Measurements from ENCODE around the gene NR4A1.
A peak's percentile ranks its signal among the peaks of the same experiment; 100 is the strongest.

The NR4A1 gene

DNA sequence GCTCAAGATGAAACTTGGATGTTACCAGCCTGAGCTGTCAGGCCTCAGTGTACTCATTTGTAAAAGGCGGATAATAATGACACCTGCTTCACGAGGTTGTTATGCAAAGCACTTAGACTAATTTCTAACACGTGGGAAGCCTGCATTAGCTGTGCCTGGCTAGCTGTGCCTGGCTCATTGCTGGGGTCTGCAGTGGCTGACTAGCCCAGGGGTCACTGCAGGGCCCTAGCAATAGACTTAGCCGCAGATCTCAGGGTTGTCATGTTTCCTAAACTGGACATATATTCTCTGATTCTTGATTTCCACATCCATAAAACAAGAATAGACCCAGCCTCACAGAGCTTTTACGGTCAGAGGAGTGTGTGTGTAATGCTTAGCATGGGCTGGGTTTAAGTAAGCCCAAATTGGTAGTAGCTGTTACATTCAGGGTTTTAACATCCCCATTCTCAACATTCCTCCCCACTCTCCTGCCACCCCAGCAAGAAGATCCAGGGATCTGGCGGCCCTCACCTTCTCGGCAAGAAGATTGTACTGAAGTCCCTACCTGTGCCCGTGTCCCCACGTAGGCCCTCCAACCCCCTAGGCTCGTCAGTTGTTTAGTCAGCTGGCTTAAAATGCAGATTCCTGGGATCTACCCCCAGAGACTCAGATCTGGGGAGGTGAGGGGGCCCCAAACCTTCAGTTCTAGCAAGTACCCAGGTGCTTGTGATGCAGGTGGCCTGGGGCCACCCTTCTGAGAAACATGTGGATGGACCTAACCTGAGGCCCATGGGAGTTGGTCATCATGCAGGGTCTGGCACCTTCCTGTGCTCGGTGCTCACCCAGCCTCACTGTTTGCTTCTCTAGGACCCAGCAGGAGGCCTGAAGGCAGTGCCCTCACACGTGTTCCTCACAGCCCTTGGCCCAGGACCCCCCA, 8.6 kb downstream of the NR4A1 start:
- no peak for DNase-seq

DNA sequence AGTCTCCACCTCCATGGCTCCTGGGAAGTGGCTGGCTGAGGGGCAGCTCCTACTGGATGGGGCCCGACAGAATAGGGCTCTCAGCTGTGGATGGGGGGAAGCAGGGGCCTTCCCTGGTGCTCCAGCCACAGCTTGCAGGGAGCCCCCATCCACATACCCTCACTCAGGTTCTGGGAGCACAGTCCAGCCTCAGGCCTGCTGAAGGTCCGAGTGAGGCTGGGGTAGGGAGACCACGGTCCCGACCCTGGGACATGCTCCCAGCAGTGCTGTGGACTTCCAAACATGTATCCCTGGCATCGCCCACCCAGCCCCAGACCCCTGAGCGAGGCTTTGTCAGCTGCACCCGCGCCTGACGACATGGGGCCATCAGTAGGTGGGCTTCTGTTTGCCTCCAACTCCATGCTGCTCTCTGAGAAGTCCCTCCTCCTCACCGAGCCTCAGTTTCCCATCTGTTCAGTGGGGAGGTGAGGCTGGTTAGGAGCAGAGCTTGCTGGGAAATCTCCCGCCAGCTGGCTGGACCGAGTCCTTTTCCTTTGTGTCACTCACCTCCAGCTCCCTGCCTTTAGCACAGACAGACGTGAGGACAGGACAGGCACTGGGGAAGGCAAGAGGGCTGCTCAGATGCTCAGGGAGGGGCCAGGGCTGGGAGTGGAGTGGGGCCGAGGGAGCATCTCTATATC, 9.4 kb downstream of the NR4A1 start:
- no peak for DNase-seq

DNA sequence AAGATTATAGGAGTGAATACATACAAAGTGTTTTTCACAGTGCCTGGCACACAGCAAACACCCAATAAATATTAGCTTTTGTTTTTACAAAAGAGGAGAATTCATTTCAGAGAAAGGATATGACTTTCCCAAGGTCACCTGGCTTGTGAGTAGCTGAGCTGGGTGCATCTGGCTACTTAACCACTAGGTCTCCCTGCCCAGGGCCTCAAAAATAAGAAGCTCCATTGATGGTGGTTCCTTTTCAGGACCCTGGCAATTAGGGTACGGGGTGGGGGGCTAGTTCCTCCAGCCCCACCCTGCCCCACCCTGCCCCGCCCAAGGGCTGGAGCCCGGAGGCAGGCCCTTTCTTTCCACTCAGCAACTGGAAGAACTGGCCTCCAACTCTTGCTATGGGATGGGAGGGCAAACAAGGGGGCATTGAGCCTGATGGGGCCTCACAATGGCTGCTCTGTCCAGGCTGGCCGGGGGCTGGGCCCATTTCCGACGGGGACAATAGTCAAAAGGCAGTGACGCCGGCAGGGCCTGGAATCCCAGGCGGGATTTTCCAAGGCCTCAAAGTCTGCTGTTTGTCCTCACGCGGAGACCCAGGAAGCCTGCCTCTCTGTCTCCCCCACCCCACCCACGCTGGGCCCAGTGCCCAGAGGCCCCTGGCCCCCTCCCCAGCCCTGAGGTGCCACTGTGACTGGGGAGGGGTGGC, 10.4 kb downstream of the NR4A1 start:
- DNase-seq: no peak

DNA sequence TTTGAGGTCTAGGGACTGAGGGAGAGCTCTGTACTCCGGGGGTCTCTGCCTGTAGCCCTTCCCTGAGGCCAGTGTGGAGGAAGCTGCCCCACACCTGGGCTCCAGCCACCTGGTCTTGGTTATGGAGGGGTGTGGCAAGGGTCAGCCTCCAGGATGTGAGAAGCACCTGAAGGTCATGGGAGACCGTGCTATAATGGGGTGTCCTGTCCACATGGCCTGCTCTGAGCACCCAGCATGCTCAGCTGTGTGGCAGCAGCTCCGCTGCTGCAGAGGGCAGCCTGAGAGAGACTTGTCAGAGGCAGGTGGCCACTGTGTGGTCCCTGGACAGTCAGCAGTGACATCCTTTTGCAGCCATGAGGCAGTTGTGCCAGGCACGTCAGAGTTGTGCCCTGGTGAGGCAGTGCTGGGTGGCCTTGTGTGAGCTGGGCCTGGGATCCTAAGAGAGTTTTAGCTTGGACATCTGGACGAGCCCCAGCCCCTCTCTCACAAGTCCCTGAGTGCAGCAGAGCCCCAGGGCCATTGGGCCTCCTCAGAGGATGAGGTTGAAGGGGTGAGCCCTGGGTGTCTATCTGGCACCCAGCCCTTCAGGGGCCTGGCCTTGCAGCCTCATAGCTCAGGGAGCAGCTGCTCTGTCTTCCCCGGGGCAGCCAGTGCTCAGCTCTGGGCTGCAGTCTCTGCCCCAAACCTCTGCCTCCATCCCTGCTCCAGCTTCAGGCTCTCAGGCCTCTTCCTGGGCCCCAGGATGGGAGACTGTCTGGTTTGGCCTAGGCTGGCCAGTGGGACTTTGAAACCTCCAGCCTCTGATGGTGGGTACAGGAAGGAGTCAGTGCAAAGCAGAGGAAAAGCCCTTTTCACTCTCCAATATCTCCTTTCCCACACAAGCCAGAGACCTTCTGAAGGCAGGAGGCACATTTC, 11.2 kb downstream of the NR4A1 start:
- DNase-seq: no peak

DNA sequence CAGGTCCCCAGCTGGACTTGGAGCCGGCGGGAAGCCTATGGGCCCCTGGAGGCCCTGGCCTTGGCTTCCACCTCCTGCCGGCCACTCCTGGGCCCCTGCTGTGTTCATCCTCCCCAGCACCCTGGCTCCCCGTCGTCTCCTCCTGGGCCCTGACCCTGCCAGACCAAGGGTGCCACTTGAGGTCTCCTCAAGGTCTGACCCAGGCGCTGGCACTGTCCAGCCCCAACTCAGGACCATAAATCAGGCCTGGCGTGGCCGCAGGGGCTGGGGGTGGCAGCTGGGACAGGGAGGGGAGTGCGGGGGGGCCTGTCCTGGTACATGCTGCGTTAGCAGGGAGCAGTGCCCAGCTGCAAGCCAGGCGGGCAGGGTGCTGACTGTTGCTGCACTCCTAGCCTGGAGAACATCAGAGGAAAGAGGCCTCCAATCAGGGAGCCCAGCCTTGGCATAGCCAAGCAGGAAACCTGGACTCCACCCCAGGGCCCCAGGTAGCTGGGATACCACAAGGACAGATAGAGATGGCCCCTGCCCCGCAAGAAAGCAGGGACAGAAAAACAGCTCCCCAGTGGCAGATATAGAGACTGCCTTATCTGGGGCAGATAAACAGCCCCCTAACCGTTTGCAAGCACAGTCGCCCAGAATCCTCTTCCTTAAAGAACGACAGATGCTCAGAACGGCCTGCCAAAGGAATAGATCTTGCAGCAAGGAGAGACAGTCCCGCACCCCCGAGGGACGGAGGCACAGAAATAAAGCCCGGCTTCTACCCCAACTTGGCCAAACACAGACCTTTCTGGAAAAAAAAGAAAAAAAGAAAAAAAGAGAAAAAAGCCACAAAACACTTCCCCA, 12.1 kb downstream of the NR4A1 start:
- DNase-seq: no peak

DNA sequence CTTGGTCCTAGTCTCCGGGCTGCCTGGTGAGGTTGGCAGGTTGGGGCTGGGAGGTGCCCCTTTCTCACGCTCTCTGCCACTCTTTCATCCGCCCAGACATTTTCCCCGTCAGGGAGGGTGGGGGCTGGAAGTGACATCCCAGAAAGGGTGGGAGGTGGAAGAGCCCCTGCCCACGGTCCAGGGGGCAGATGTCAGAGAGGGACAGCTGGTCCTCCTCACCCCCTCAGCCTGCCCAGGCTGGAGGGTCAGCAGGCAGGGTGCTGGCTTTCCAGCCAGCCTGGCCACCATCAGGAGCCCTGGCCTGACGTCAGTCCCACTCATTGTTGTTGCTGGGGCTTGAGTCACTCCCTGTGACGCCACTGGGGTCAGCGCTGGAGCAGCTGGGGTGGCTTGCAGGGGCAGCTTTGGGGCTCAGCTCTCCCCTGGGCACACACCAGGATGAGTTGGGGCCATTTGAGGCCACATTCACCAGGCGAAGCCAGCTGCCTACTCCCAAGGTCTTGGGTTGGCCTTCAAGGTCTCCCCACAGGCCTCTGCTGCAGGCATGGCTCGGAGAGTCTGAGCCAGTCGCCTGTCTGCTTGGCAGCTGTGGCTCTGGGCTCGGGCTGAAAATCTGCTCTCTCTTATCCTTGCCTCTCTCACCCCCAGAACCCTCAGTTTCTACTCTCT, 12.9 kb downstream of the NR4A1 start:
- DNase-seq: no peak

DNA sequence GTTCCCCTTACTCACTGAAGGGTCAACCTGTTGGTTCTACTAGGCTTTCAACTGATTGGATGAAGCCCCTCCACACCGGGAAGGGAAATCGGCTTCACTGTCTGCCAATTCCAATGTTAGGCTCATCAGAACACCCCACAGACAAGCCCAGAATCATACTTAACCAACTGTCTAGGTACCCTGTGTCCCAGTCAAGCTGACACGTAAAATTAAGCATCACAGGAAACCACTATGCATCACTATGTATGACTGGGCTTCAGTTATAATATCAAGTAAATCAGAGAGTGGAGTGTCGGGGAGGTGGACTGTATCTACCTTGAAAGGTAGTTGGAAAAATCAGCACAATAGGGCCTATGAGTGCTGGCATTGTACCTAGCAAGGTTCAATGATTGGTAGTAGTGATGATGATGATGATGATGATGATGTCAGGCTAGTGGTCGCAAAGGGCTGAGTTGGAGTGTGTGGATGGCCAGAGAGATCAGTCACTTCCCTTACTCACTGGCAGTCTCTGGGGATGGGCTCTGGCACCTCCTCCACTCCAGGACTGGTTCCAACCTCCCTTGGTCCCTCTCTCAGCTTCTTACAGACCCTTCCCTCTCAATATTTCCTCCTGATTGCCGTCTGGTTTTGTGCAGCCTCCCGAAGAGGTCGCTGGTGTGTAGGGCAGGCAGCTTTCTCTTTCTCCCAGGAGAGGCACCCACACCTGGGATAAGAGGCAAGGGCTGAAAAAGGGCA, 15.3 kb downstream of the NR4A1 start:
- DNase-seq: no peak

DNA sequence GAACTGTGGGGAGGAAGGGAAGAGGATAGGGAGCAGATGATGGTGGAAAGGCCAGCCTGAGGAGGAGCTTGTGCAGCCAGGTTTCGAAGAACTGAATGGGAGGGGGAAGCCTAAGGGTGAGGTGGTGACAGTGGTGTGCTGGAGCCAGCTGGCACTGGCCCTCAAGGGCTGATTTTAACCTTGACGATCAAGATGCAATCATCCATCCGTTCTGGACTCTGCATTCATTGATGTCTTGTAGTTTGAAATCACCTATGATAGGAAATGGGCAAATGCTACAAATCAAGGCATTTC, 15.8 kb downstream of the NR4A1 start:
- no peak for DNase-seq

DNA sequence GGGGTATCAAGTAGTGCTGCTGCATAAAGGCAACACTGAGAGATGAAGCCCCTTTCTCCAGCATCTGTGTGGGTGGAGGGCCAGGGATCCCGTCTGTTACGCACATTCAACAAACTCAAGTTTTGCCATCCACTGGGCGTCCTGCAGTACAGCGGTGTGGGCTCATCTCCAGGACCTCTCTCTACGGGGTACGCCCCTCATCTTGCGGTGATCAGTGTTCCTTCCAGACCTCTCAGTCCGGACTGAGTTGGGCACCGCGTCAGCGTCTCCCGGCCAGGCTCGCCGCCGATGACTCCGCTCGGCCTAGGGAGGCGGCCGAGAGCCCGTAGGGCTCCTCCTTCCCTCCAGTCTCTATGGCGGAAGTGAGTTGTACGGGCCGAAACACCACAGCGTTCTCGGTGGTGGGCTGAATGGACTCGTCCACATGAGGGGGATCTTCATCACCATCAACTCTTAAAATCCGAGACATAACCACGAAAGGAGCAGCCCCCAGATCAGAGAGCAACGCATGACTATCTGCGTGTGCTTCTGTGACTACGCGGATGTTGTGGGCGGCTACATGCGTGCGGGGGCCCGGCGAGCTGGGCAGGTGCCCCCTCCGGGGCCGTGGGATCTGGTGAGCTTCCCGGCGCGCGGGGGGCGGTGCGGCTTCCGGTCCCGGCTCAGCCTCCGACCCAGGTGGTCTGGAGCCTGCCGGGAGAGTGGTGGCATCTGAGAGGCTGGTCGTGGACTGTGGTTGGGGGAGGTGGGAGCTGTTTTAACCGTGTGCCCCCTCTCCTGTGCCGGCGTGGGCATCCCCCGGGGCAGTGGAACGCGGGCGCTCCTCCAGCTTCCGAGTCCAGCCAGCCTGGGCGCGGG, 18.3 kb downstream of the NR4A1 start, which contains the start of gene ATG101:
ATG101 (plus strand) TSS at position 652 of the 858 bp plus-strand sequence. CDS start 3,673 bp downstream, outside the sequence.
- peak; percentile 89 for DNase-seq

DNA sequence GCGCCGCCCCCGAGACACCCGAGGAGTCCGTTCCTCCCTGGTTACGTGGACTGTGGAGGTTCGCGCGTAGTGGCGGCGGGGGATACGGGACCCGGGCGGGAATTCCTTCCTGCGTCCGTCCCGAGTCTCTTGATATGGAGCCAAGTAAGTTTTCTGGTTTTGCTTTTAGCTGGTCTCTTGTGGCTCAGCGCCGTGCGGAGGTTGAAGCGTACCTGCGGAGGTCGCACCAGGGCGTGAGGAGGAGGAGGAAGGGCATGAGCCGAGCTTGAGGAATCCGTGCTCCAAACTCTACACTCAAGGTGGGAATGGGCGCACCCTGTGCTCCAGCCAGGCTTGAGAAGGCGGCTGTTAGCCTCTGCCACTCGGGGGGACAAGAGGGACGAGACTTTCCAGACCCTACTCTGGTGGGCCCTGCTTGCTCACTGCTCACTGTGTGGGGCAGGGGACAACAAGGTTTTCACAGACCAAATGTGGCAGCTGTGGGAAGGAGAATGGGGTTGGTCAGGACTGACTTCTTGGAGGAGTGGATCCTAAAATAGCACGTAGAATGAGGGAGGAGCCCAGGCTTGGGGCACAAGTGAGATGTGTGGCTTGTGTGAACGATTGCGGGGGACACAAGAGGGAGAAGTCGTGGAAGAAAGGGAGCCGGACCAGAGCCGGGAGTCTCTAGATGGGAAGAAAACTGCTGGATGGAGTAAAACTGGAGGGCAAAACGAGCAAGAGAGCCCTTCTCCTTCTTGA, 19.1 kb downstream of the NR4A1 start:
- DNase-seq: no peak

DNA sequence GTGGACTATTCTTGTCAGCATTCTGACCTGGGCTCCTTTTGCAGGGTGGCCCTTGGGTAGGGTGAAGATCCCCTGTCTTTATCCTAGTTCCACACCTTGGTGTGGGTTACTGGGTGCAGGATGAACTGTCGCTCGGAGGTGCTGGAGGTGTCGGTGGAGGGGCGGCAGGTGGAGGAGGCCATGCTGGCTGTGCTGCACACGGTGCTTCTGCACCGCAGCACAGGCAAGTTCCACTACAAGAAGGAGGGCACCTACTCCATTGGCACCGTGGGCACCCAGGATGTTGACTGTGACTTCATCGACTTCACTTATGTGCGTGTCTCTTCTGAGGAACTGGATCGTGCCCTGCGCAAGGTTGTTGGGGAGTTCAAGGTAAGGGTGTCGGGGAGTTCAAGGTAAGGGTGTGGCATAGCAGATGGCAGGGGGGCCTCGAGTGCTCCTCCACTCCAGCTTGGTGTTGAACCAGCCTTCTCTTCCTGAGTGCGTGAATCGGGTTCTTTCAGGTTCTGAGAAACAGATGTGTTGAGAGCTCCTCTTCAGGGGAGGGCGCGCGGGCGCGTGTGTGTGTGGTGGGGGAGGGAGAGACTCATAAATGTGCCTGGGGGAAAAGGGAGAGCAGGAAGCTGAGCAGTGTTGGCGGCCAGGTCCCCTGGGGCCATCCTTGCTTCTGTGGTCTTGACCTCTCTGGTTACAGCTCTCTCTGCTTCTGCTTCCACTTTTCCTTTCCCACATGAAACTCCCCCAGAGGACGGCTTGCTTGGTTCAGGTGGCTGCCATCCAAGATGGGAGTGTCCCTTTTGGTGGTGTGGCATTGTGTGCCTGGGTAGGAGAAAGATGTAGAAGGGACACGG, 22.5 kb downstream of the NR4A1 start:
- DNase-seq: peak; percentile 83

DNA sequence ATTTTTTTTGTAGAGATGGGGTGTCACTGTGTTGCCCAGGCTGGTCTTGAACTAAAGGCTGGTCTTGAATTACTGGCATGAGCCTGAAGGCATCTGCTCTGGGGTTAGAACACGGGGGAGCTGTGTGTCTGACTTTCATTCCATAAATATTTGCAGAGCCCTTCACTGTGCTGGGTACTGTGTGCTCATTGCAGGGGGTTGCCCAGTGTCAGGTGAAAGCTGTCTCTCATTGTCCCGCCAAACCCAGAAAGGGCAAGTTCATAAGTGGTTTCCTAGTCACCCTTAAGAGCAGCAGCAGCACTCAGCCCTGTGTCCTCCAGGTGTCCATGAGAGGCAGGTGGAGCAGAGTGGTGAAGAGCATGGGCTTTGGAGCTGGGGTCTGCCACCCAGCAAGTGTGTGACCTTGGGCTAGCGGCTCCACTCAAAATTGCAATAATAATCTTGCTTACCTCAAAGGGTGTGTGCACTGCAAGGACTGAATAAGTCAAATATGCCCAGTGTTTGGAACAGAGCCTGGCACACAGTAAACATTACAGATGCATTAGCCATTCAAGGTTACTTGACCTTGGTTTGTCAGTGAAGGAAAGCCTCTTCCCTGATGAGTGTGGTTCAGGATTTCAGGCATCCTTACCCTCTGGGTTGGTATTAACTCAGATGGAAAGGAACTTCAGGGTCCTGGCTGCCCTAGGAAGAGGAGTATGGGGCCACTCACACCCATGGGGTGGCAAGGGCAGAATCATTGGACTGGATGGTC, 23.9 kb downstream of the NR4A1 start:
- peak; percentile 89 for DNase-seq

DNA sequence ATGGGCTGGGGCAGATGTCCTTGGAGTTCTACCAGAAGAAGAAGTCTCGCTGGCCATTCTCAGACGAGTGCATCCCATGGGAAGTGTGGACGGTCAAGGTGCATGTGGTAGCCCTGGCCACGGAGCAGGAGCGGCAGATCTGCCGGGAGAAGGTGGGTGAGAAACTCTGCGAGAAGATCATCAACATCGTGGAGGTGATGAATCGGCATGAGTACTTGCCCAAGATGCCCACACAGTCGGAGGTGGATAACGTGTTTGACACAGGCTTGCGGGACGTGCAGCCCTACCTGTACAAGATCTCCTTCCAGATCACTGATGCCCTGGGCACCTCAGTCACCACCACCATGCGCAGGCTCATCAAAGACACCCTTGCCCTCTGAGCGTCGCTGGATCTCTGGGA, 25.6 kb downstream of the NR4A1 start:
- no peak for DNase-seq

DNA sequence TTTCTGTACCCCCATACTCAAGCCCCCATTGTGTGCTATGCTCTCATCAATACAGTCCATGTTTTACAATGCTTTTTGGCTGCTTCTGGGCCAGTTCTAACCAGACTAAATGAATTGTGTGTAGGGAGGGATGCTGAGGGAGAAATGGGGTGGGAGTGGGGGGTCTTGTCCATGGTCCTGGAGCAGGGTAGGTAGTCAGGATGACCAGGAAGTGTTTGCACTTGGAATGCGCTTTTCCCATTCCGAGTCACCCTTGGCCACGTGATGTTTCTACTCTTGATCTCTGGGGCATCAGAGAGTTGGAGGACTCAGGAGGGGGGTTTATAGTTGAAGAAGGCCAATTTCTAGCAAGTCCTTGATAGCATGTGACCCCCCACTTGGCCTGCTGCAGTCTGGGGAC, 27.0 kb downstream of the NR4A1 start:
- no peak for DNase-seq

DNA sequence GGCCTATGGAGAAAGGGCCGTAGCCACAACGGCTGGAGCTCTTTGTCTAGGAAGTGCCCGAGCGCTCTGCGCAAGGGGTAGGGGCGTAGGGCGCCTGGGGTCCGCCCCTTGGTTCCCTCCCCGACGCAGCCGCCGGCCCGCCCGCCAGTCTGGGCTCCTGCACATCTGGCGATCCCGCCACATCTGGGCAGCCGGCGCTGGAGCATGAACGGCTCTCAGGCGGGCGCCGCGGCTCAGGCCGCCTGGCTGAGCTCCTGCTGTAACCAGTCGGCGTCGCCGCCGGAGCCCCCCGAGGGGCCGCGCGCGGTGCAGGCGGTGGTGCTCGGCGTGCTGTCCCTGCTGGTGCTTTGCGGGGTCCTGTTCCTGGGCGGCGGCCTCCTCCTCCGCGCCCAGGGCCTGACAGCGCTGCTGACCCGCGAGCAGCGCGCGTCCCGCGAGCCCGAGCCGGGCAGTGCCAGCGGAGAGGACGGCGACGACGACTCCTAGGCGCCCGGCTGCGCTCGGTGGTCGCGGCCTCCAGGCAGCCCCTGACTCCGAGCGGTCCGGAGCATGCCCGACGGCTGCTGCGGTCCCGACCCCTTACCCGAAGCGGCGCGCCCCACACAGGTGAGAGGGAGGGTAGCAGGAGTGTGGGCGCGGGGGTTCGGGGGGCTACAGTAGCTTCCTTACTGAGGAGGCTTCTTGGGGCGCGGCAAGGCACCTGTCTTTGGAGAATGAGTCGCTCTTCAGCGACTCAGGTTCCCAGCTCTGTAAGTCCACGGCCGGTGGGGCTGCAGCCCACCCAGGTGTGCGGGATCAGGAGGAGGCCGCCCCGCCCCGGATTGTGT, 28.5 kb downstream of the NR4A1 start, which contains the start of gene SMIM41:
SMIM41 (plus strand) TSS at position 129 of the 827 bp plus-strand sequence; CDS start at position 205, 76 bp downstream.
- DNase-seq: no peak
